ENCODE measurements around the gene EIPR1.

Gene EIPR1

GRCh38 chr2:3317871-3318590, 59.6 kb downstream of the EIPR1 start:
- Histone ChIP-seq H3K36me3 (ENCODE audit: insufficient read depth, low read length) (no peaks in the 10 kb centered on the region), H3K9ac (ENCODE audit: insufficient read length) (no peak overlapping the region), H3K27ac (no peak overlapping the region), H3K4me3 (no peak overlapping the region), H3K9me3 (ENCODE audit: low read depth, low read length) (no peaks in the 10 kb centered on the region)
- TF ChIP-seq POLR2AphosphoS5 (IDR thresholded peaks at IDR 0.05; ENCODE audit: borderline replicate concordance, low read depth, low read length) (no peak), EZH2 (IDR thresholded peaks at IDR 0.05) (no peak), FOXP2 (optimal IDR thresholded peaks at IDR 0.05; ENCODE audit: control extremely low read depth, extremely low read length, insufficient read depth) (no peak)
- no peak for DNase-seq (ENCODE audit: low read depth, low spot score)

GRCh38 chr2:3317277-3317685, 60.3 kb downstream of the EIPR1 start:
- TF ChIP-seq EZH2 (IDR thresholded peaks at IDR 0.05), result no peak
- no peak for TF ChIP-seq POLR2AphosphoS5 (IDR thresholded peaks at IDR 0.05; ENCODE audit: borderline replicate concordance, low read depth, low read length)
- no peak for TF ChIP-seq FOXP2 (optimal IDR thresholded peaks at IDR 0.05; ENCODE audit: control extremely low read depth, extremely low read length, insufficient read depth)
- no peak for DNase-seq (ENCODE audit: low read depth, low spot score)
- Histone ChIP-seq H3K4me3 (no peak overlapping the region), H3K9me3 (ENCODE audit: low read depth, low read length) (no peaks in the 10 kb centered on the region), H3K36me3 (ENCODE audit: insufficient read depth, low read length) (no peaks in the 10 kb centered on the region), H3K27ac (no peak overlapping the region), H3K9ac (ENCODE audit: insufficient read length) (no peak overlapping the region)

- Histone ChIP-seq H3K4me3 (no peak overlapping the region), H3K27ac (no peak overlapping the region), H3K9me3 (ENCODE audit: low read depth, low read length) (no peaks in the 10 kb centered on the region), H3K9ac (ENCODE audit: insufficient read length) (no peak overlapping the region), H3K36me3 (ENCODE audit: insufficient read depth, low read length) (no peaks in the 10 kb centered on the region)
- no peak for DNase-seq (ENCODE audit: low read depth, low spot score)
- TF ChIP-seq EZH2 (IDR thresholded peaks at IDR 0.05) (no peak), FOXP2 (optimal IDR thresholded peaks at IDR 0.05; ENCODE audit: control extremely low read depth, extremely low read length, insufficient read depth) (no peak), POLR2AphosphoS5 (IDR thresholded peaks at IDR 0.05; ENCODE audit: borderline replicate concordance, low read depth, low read length) (no peak)
Observed at GRCh38 chr2:3316456-3317276, 61.0 kb downstream of the EIPR1 start.

DNA sequence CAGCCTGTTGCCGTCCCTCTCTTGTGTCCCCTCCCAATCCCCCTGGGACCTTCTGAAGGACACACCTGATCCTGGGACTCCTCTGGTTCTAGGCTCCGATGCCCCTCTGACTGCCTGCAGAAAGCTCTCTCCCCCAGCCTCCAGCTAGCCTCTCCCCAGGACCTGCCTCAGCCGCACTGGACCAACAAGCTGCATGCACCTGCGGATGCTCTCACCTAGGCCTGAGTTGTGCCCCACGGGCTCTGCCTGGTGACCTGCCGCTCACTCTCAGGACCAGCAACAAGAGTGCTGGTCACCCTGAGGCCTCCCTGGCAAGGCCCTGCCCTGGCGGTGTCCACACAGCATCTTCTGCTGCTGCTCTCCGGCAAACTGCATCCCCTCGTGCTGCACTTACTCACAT, 63.0 kb downstream of the EIPR1 start:
- H3K9ac ChIP-seq (ENCODE audit: insufficient read length), result no peak overlapping the region
- H3K9me3 ChIP-seq (ENCODE audit: low read depth, low read length), result no peaks in the 10 kb centered on the region
- TF ChIP-seq EZH2 (IDR thresholded peaks at IDR 0.05) (no peak), FOXP2 (optimal IDR thresholded peaks at IDR 0.05; ENCODE audit: control extremely low read depth, extremely low read length, insufficient read depth) (no peak), POLR2AphosphoS5 (IDR thresholded peaks at IDR 0.05; ENCODE audit: borderline replicate concordance, low read depth, low read length) (no peak)
- DNase-seq (ENCODE audit: low read depth, low spot score), result no peak
- no peak overlapping the region for H3K4me3 ChIP-seq
- H3K27ac ChIP-seq, result no peak overlapping the region
- H3K36me3 ChIP-seq (ENCODE audit: insufficient read depth, low read length), result no peaks in the 10 kb centered on the region

- TF ChIP-seq POLR2AphosphoS5 (IDR thresholded peaks at IDR 0.05; ENCODE audit: borderline replicate concordance, low read depth, low read length) (no peak), FOXP2 (optimal IDR thresholded peaks at IDR 0.05; ENCODE audit: control extremely low read depth, extremely low read length, insufficient read depth) (no peak), EZH2 (IDR thresholded peaks at IDR 0.05) (no peak)
- H3K9me3 ChIP-seq (ENCODE audit: low read depth, low read length), result no peaks in the 10 kb centered on the region
- no peak overlapping the region for H3K9ac ChIP-seq (ENCODE audit: insufficient read length)
- no peak for DNase-seq (ENCODE audit: low read depth, low spot score)
- no peak overlapping the region for H3K27ac ChIP-seq
- H3K36me3 ChIP-seq (ENCODE audit: insufficient read depth, low read length), result no peaks in the 10 kb centered on the region
- no peak overlapping the region for H3K4me3 ChIP-seq
Observed at GRCh38 chr2:3313781-3314375, 63.7 kb downstream of the EIPR1 start.

- H3K4me3 ChIP-seq, result no peak overlapping the region
- no peak overlapping the region for H3K9ac ChIP-seq (ENCODE audit: insufficient read length)
- TF ChIP-seq EZH2 (IDR thresholded peaks at IDR 0.05), result no peak
- no peak for TF ChIP-seq FOXP2 (optimal IDR thresholded peaks at IDR 0.05; ENCODE audit: control extremely low read depth, extremely low read length, insufficient read depth)
- TF ChIP-seq POLR2AphosphoS5 (IDR thresholded peaks at IDR 0.05; ENCODE audit: borderline replicate concordance, low read depth, low read length), result no peak
- H3K36me3 ChIP-seq (ENCODE audit: insufficient read depth, low read length), result no peaks in the 10 kb centered on the region
- no peak overlapping the region for H3K27ac ChIP-seq
- no peak for DNase-seq (ENCODE audit: low read depth, low spot score)
- no peaks in the 10 kb centered on the region for H3K9me3 ChIP-seq (ENCODE audit: low read depth, low read length)
Observed at GRCh38 chr2:3312576-3313345, 64.9 kb downstream of the EIPR1 start.

DNA sequence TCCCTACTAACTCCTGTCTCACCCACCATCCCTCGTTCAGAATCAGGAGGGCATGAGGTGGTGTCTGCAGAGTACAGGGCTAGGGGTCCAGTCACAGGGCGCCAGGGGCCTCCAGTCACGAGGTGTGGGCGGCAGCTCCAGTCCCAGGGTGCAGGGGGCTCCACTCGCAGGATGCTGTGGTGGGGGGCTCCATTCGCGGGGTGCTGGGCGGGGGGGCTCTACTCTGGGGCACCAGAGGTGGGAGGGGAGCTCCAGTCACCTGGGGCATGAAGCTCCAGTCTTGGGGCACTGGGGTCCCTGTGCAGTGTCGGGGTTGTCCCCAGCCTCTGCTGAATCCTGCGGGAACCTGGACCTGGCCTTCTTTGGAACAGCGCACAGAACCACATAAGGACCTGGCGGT, 66.0 kb downstream of the EIPR1 start:
- no peak for DNase-seq (ENCODE audit: low read depth, low spot score)
- H3K9me3 ChIP-seq (ENCODE audit: low read depth, low read length), result no peaks in the 10 kb centered on the region
- no peak overlapping the region for H3K27ac ChIP-seq
- no peak overlapping the region for H3K4me3 ChIP-seq
- no peak overlapping the region for H3K9ac ChIP-seq (ENCODE audit: insufficient read length)
- no peaks in the 10 kb centered on the region for H3K36me3 ChIP-seq (ENCODE audit: insufficient read depth, low read length)
- TF ChIP-seq FOXP2 (optimal IDR thresholded peaks at IDR 0.05; ENCODE audit: control extremely low read depth, extremely low read length, insufficient read depth) (no peak), EZH2 (IDR thresholded peaks at IDR 0.05) (no peak), POLR2AphosphoS5 (IDR thresholded peaks at IDR 0.05; ENCODE audit: borderline replicate concordance, low read depth, low read length) (no peak)

All from SK-N-MC (cell line).